Forelimb muscle (tissue), 1 donor: ENCODE results near the gene GALNT10. TPM values are rescaled to one million over a fixed set of nuclear protein-coding genes. Genes with fewer than 3 reads are reported as not detected.

Experiments
- DNase-seq: peaks from one replicate; pipeline ENCODE4 v3.0.0-alpha.2; 2013; ENCODE audit warnings: low read depth
- polyA plus RNA-seq: library from polyadenylated mRNA; unstranded; fragments of 120-200 nt; gene quantifications from one replicate; pipeline ENCODE4 v1.2.1, GENCODE V29; 2013; ENCODE audit not compliant: insufficient read length

Gene GALNT10
- polyA plus RNA-seq, 1 donor: 16.7 TPM

- no peak for DNase-seq
Observed at GRCh38 chr5:154267516-154267915, 77.0 kb downstream of the GALNT10 start.

GRCh38 chr5:154268073-154268472 lies 77.5 kb downstream of the GALNT10 start:
- no peak for DNase-seq

- DNase-seq: no peak
Observed at GRCh38 chr5:154269414-154269813, 78.9 kb downstream of the GALNT10 start.

- DNase-seq: no peak
Observed at GRCh38 chr5:154271466-154271865, 80.9 kb downstream of the GALNT10 start.

DNA sequence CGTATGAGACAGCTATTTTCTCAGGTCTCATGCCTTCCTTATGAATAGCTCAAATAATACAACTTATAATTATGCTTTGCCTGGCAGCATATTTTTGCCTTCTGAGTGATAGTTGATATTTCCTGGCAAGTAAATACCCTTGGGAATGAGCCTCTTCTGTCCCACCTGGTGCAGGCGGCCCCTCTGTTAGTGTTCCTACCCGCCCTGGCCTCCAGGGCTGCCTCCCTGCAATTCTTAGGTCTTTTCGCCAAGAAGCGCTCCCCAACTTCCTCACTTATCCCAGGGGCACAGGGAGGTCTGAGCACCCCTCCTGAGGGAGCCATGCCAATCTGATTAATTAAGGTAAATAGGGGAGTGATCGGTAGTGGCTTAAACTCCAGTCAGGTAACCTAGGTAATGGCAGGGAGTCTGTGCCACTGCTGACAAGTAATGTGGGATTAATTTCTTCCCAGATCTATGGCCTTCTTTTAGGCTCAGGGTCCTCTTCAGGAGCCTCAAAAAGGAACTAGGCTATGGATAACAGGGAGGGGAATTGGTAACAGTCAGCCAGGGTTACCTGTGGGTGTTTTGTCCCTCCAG lies 81.5 kb downstream of the GALNT10 start:
- no peak for DNase-seq

GRCh38 chr5:154273028-154273617 lies 82.6 kb downstream of the GALNT10 start:
- DNase-seq: peak; percentile 45

DNA sequence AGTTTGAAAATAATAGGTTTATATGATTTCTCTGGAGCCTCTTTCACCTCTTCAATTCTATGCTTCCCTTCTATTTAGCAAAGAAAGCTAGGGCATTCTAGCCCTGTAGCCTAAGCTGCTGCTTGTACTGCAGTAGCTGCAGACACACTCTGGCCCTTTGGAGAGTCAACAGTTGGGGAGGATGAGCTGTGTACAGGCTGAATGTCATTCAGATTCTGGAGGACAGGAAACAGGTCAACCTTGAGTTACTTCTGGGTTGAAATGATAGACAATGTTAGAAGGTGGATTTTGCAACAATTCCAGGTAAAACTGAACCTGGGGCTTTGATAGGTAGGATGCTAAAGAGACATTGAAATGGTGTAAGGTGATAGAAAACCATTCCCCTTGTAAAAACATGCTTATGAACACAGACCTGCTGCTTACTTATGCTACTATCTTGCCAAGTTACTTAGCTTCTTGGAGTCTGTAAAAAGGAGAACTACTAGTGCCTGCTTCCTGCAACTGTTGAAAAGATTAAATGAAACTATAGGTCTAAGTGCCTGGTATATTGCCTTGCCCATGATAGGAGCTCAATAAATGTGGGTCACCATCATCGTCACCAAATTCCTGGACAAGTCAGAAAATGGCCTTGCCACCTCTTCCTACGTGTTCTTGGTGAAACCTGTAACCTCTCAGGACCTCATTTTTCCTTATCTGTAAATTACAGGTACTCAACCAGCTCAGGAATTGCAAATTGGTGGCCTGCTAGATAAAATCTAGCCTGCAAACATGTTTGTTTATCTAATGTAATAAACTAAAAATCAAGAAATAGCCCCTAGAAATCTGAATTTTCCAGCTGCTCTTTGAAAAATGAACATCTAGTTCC lies 83.7 kb downstream of the GALNT10 start:
- no peak for DNase-seq

DNA sequence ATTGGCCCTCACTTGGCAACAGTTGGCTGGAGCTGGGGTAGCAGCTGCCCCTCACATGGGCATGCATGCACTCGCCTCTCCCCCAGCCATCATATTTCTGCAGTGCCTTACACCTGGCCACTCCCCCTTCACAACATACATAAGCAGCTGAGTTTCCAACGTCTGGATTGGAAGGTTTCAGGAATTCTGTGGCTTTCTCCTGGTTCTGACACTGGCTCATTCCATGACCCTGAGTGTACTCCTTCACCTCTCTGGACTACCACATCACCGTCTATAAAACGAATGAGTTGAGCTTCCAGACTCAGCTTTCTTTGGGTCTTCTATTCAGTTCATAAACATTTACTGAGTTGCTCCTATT lies 84.3 kb downstream of the GALNT10 start:
- DNase-seq: no peak

DNA sequence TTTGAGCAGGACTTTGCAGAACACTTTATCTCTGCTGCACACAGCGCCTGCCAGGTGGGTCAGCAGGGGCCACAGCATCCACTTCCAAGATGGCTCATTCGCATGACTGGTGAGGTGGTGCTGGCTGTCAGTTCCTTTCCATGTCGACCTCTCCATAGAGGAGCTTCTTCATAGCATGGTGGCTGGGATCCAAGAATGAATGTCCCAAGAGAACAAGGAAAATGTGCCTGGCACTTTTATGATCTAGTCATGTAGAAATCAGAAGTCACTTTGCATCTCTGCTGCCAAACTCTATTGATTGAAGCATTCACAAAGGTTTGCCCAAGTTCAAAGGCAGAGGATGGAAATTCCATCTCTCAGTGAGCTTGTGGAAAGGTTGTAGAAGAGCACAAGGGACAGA lies 85.0 kb downstream of the GALNT10 start:
- no peak for DNase-seq

DNA sequence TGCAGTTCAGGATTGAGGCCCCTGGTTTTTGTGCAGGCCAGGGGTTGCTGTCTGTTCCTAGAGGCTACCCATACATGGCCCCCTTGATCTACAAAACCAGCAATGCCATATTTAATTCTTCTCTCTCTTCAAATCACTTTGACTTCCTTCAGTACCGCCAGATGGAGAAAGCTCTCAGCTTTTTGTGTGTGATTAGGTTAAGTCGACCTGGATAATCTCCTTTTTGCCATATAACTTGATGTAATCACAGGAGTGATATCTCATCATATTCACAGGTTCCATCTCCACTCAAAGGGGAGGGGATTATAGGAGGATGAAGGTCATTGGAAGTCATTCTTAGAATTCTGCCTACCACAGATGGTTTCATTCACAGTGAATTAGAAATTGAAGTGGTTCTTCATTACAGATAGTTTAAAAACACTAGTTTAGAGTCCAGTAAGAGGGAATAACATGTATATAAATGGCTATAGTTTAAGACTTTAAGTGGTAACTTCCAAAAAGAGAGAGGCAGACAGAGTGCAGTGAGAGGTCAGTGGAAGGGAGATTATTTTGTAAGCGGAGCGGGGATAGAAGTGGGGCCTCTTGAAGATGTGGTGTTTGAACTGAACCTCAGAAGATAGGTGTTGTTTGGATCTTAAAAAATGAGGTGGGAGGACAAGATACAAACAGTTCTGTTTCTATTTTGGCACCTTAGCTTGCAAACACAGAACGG lies 85.9 kb downstream of the GALNT10 start:
- no peak for DNase-seq

DNA sequence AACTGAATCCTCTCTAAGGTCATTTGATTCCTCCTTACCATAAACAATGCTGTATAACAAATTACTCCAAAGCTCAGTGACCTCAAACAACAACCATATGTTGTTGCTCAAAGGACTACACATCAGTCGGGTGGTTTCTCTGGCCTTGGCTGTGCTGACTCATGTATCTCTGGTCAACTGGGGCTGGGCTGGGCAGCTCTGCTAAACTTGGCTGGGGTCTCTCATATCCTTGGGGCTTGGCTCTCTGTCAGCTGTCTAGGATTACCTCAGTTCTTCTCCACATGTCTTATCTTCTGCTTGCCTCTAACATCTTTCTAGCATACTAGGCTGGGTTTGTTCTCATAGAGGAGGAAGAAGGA lies 86.4 kb downstream of the GALNT10 start:
- DNase-seq: peak; percentile 60

DNA sequence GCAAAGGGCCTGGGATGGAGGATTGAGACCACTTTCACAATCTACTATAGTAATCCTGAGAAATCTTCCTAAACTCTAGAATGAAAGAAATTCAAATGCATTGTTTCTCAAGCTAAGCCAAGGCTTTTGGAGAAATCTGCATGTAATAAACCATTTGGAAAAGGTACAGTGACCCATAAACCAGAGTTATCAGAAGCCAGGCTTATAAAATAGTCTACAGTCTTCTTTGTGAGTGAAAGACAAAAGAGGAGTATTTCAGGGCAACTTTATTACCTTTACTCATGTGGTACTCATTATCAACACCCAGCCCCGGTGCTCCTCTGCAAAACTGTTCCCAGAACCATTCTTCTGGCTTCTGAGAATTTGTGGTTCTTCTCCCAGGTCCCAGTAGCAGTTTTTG lies 87.0 kb downstream of the GALNT10 start:
- DNase-seq: no peak

GRCh38 chr5:154278186-154278585 lies 87.7 kb downstream of the GALNT10 start:
- DNase-seq: no peak

GRCh38 chr5:154278908-154279307 lies 88.4 kb downstream of the GALNT10 start:
- DNase-seq: no peak

GRCh38 chr5:154284433-154284832 lies 93.9 kb downstream of the GALNT10 start:
- no peak for DNase-seq

- DNase-seq: no peak
Observed at GRCh38 chr5:154285661-154286408, 95.3 kb downstream of the GALNT10 start.

- no peak for DNase-seq
Observed at GRCh38 chr5:154286557-154286956, 96.0 kb downstream of the GALNT10 start.

DNA sequence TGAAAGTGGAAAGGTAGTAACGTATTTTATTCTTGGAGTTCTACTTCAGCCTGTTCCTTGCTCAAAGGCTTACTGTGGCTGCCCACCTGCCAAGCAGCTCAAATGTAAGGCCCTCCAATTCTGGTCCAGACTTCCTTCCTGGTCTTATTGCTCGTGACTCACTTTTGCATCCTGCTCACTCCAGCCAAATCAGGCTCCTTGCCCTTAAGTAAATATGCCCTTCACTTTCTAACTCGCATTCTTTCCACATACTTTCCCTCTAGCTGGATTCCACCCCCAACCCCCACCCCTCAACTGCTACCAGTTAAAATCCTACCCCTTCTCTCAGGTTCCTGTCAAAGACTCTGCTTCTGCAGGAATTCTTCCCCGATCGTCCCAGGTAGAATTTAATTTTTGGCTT lies 96.6 kb downstream of the GALNT10 start:
- DNase-seq: no peak

DNA sequence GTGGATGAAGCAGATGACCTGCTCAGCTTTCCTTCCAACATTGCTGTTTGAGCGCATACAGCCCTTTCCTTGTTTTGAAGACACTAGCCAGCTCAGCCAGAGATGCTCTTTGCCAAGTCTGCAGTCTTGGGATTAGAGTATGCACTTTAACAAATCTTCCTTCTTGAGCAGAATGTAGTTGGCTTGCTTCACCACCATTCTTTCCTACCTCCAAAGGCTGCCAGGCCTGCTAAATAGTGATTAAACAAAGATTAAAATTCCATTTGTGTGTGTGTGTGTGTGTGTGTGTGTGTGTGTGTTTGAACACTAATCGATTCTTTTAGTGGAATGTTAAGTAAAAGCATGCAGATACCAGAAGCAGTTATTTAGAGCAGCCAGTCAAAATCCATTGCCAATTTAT lies 97.6 kb downstream of the GALNT10 start:
- DNase-seq: peak; percentile 70

GRCh38 chr5:154291917-154292316 lies 101.4 kb downstream of the GALNT10 start:
- no peak for DNase-seq

DNA sequence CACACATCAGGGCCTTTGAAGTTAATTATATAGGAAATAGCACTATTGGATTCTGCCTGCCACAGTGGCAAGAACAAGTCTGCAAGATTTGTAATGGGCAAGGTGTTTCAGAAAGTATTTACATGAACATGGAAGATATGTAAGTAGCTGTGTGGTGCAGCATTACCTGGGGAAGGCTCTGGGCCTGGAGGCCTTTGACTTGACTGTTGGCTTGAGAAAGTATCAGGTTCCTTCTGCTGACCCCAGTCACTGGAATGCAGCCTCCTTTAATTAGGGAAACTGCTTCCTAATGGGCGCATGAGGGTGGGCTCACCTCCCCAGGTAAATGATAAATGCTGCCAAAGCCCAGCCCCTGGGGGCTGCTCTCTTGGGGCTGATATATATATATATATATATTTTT lies 102.7 kb downstream of the GALNT10 start:
- DNase-seq: no peak

DNA sequence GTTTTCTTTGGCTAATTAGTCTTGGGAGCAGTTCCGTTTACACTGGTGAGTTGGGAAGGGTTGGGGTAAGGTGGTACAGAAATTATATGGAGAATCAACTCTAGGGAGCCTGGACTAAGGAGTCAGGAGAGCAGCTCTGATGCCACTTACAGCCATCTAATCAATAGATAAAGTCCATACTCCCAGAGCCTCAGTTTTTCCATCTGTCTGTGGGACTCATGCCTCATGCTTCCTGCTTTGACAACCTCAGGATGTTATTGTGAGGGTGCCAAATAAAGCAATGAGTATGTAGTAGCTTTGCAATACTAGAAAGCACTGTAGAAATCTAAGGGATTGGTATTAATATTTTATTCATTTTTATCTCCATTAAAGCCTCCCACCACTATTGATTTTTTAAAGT lies 105.0 kb downstream of the GALNT10 start:
- no peak for DNase-seq
